ENCODE measurements around the gene FANCI.

DNA sequence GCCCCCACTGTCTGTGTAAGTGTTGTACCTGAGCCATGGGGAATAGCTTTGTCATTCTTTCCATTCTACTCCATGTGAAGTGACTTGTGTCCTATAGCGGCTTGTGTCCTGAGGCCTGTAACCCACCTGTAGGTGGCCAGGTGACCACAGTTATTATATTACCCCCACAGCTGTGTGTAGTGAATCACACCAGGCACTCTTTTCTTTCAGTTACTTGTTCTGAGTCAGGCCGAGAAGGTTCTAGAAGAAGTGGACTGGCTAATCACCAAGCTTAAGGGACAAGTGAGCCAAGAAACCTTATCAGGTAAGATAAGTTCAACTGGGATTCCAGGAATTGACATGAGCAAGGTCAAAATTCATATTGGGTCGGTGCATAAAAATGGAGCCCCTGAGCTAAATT is 61.6 kb downstream of the FANCI start:
- TF ChIP-seq SIN3A (IDR thresholded peaks at IDR 0.05; ENCODE audit: borderline replicate concordance, insufficient read depth, low read length) (no peak), POLR2AphosphoS5 (IDR thresholded peaks at IDR 0.05; ENCODE audit: low read depth, low read length) (no peak), TAF1 (IDR thresholded peaks at IDR 0.05; ENCODE audit: borderline replicate concordance, insufficient read depth, low read length) (no peak)
- TF ChIP-seq, protein P1, sequence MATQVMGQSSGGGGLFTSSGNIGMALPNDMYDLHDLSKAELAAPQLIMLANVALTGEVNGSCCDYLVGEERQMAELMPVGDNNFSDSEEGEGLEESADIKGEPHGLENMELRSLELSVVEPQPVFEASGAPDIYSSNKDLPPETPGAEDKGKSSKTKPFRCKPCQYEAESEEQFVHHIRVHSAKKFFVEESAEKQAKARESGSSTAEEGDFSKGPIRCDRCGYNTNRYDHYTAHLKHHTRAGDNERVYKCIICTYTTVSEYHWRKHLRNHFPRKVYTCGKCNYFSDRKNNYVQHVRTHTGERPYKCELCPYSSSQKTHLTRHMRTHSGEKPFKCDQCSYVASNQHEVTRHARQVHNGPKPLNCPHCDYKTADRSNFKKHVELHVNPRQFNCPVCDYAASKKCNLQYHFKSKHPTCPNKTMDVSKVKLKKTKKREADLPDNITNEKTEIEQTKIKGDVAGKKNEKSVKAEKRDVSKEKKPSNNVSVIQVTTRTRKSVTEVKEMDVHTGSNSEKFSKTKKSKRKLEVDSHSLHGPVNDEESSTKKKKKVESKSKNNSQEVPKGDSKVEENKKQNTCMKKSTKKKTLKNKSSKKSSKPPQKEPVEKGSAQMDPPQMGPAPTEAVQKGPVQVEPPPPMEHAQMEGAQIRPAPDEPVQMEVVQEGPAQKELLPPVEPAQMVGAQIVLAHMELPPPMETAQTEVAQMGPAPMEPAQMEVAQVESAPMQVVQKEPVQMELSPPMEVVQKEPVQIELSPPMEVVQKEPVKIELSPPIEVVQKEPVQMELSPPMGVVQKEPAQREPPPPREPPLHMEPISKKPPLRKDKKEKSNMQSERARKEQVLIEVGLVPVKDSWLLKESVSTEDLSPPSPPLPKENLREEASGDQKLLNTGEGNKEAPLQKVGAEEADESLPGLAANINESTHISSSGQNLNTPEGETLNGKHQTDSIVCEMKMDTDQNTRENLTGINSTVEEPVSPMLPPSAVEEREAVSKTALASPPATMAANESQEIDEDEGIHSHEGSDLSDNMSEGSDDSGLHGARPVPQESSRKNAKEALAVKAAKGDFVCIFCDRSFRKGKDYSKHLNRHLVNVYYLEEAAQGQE (IDR thresholded peaks at IDR 0.05; ENCODE audit: insufficient read depth in 1 of 2, low read depth in 2 of 2, low read length in 2 of 2): no peak
